Measurements from ENCODE around the gene SIGMAR1. TPM values are rescaled to one million over a fixed set of nuclear protein-coding genes. Genes with fewer than 3 reads are reported as not detected.
A peak's percentile ranks its signal among the peaks of the same experiment; 100 is the strongest.

Gene SIGMAR1
- total RNA-seq, 1 donor from 2014 or later, result 73.2 TPM

- peaks cover 4% of the 10 kb centered on the region for H3K9me3 Mint-ChIP-seq (ENCODE audit: unreplicated experiment)
- no peaks in the 10 kb centered on the region for H3K27me3 Mint-ChIP-seq (ENCODE audit: low read depth, unreplicated experiment)
- peak overlapping the region; percentile 89 for H3K4me3 Mint-ChIP-seq (ENCODE audit: unreplicated experiment)
- Histone ChIP-seq H3K36me3 (ENCODE audit: insufficient read depth, low read length) (no peaks in the 10 kb centered on the region), H3K4me1 (ENCODE audit: insufficient read depth, low read length) (peaks cover 12% of the 10 kb centered on the region), H3K4me2 (ENCODE audit: low read length) (peak overlapping the region; percentile 94), H3K4me3 (ENCODE audit: insufficient read depth, low read depth, low read length) (peak overlapping the region; percentile 64), H3K27ac (ENCODE audit: low read depth, low read length) (no peak overlapping the region), H3K79me2 (ENCODE audit: insufficient read depth, low read length) (peaks cover 14% of the 10 kb centered on the region), H3K9ac (ENCODE audit: low read length) (peak overlapping the region; percentile 75), H3K27me3 (ENCODE audit: insufficient read depth, low read length) (no peaks in the 10 kb centered on the region), H3K9me3 (ENCODE audit: insufficient read depth, low read depth, low read length) (no peaks in the 10 kb centered on the region), H4K20me1 (ENCODE audit: insufficient read depth, low read length) (peaks cover 17% of the 10 kb centered on the region), H2AFZ (ENCODE audit: low read depth, low read length) (peak overlapping the region; percentile 94)
- FAIRE-seq, result no peak
- H3K36me3 Mint-ChIP-seq (ENCODE audit: low read depth, unreplicated experiment), result peaks cover 27% of the 10 kb centered on the region
- TF ChIP-seq CTCF (IDR thresholded peaks at IDR 0.05; ENCODE audit: insufficient read depth, low read depth, low read length) (peak; percentile 77), EZH2 (IDR thresholded peaks at IDR 0.05; ENCODE audit: insufficient read depth, low read length) (no peak)
- DNase-seq (ENCODE audit: low read depth), result peak; percentile 28
- peak overlapping the region; percentile 71 for H3K27ac Mint-ChIP-seq (ENCODE audit: unreplicated experiment)
- H3K4me1 Mint-ChIP-seq (ENCODE audit: low read depth, unreplicated experiment), result peaks cover 2% of the 10 kb centered on the region
These were observed 26.9 kb upstream of the SIGMAR1 start for GRCh38 chr9:34664281-34665066.

DNA sequence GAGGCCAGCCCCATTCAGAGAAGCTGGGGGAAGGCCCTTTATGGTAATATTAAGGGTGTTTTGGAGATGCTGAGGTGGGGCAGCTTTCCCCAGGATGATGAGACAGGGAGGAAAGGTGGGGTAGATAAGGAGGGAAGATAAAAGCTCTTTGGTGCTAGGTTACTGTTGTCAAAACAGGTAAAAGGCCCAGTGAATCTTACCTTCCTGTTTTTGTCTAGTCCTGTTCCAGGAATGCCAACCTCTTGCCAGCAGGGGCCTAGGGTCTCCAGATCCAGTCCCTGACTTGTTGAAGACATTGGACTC, 25.7 kb upstream of the SIGMAR1 start:
- peaks cover 2% of the 10 kb centered on the region for H3K4me1 Mint-ChIP-seq (ENCODE audit: low read depth, unreplicated experiment)
- H4K20me1 ChIP-seq (ENCODE audit: insufficient read depth, low read length), result peaks cover 12% of the 10 kb centered on the region
- peak overlapping the region; percentile 11 for H3K27ac Mint-ChIP-seq (ENCODE audit: unreplicated experiment)
- H3K4me3 ChIP-seq (ENCODE audit: insufficient read depth, low read depth, low read length), result no peak overlapping the region
- DNase-seq (ENCODE audit: low read depth), result no peak
- H3K79me2 ChIP-seq (ENCODE audit: insufficient read depth, low read length), result peaks cover 14% of the 10 kb centered on the region
- H3K4me2 ChIP-seq (ENCODE audit: low read length), result no peak overlapping the region
- peaks cover 12% of the 10 kb centered on the region for H3K4me1 ChIP-seq (ENCODE audit: insufficient read depth, low read length)
- peaks cover 15% of the 10 kb centered on the region for H3K36me3 Mint-ChIP-seq (ENCODE audit: low read depth, unreplicated experiment)
- H3K36me3 ChIP-seq (ENCODE audit: insufficient read depth, low read length), result no peaks in the 10 kb centered on the region
- no peaks in the 10 kb centered on the region for H3K27me3 Mint-ChIP-seq (ENCODE audit: low read depth, unreplicated experiment)
- no peak overlapping the region for H3K27ac ChIP-seq (ENCODE audit: low read depth, low read length)
- H3K9me3 Mint-ChIP-seq (ENCODE audit: unreplicated experiment), result no peaks in the 10 kb centered on the region
- no peaks in the 10 kb centered on the region for H3K9me3 ChIP-seq (ENCODE audit: insufficient read depth, low read depth, low read length)
- no peak overlapping the region for H3K4me3 Mint-ChIP-seq (ENCODE audit: unreplicated experiment)
- TF ChIP-seq CTCF (IDR thresholded peaks at IDR 0.05; ENCODE audit: insufficient read depth, low read depth, low read length) (no peak), EZH2 (IDR thresholded peaks at IDR 0.05; ENCODE audit: insufficient read depth, low read length) (no peak)
- no peak overlapping the region for H2AFZ ChIP-seq (ENCODE audit: low read depth, low read length)
- H3K9ac ChIP-seq (ENCODE audit: low read length), result no peak overlapping the region
- FAIRE-seq, result no peak
- H3K27me3 ChIP-seq (ENCODE audit: insufficient read depth, low read length), result no peaks in the 10 kb centered on the region

Data from astrocyte (in vitro differentiated cells and primary cell).